ENCODE measurements around the gene NMT1. TPM values are rescaled to one million over a fixed set of nuclear protein-coding genes. Genes with fewer than 3 reads are reported as not detected.
A peak's percentile ranks its signal among the peaks of the same experiment; 100 is the strongest.

NMT1 gene
- polyA plus RNA-seq, 1 of the 3 experiments (the other 2 are of a cell fraction): 30.1 TPM

DNA sequence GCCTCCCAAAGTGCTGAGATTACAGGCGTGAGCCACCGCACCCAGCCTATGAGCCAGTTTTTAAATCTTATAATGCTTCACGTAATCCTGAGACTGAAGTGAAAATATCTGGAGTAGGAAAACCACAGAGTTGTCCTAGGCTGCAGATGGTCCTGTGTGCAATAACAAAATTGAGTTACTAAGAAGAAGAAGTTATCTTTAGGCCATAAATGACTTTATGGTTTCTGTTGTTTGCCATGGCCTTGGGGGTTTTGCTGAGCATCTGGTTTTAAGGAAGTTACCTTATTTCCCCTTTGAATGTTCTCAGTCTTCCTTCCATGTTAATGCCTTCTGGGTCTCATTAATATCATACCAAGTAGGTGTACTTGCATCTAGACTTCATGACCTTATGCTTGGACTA lies 16.5 kb downstream of the NMT1 start:
- H3K36me3 ChIP-seq (replicated peaks in 1 of 2; ENCODE audit: control insufficient read depth in 1 of 2, insufficient read depth in 2 of 2, low read length in 1 of 2): peaks cover 18 to 43% of the 10 kb centered on the region in 2 experiments
- peaks cover 3% of the 10 kb centered on the region for H3F3A ChIP-seq (replicated peaks; ENCODE audit: insufficient read depth)
- WGBS (ENCODE audit: low lambda C conversion rate): 100% methylated on average over 3 of the region's 3 CpGs
- H3K4me3 ChIP-seq (ENCODE audit: low read depth in 2 of 2, low read length in 1 of 2): no peak overlapping the region
- ChIA-PET CTCF (interaction anchor here (0.7 kb wide), 1 partner anchor 12 kb away, joined by 3 read pairs; no protein-coding TSS in a partner anchor), POLR2A (no interaction called here)
- no peaks in the 10 kb centered on the region for H3K27me3 ChIP-seq (ENCODE audit: insufficient read depth)
- no peak for DNase-seq
- H3K4me1 ChIP-seq (ENCODE audit: control insufficient read depth in 1 of 2, insufficient read depth in 2 of 2, low read depth in 1 of 2, low read length in 1 of 2): peaks cover 0 to 3% of the 10 kb centered on the region in 2 experiments; a peak in 2 of 4 replicates
- peaks cover 36% of the 10 kb centered on the region; the same call in 1 of the 2 replicates for H4K20me1 ChIP-seq (ENCODE audit: insufficient read depth)
- no peak overlapping the region for H3K9ac ChIP-seq
- TF ChIP-seq, protein P1, sequence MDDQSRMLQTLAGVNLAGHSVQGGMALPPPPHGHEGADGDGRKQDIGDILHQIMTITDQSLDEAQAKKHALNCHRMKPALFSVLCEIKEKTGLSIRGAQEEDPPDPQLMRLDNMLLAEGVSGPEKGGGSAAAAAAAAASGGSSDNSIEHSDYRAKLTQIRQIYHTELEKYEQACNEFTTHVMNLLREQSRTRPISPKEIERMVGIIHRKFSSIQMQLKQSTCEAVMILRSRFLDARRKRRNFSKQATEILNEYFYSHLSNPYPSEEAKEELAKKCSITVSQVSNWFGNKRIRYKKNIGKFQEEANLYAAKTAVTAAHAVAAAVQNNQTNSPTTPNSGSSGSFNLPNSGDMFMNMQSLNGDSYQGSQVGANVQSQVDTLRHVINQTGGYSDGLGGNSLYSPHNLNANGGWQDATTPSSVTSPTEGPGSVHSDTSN (IDR thresholded peaks at IDR 0.05): no peak
- TF ChIP-seq JUND (IDR thresholded peaks at IDR 0.05): no peak
- TF ChIP-seq, protein P2, sequence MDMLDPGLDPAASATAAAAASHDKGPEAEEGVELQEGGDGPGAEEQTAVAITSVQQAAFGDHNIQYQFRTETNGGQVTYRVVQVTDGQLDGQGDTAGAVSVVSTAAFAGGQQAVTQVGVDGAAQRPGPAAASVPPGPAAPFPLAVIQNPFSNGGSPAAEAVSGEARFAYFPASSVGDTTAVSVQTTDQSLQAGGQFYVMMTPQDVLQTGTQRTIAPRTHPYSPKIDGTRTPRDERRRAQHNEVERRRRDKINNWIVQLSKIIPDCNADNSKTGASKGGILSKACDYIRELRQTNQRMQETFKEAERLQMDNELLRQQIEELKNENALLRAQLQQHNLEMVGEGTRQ (IDR thresholded peaks at IDR 0.05; ENCODE audit: borderline replicate concordance, low read depth, low read length): no peak
- TF ChIP-seq ZBTB33 (IDR thresholded peaks at IDR 0.05; ENCODE audit: borderline replicate concordance, low read depth): no peak
- no peak for TF ChIP-seq IRF3 (IDR thresholded peaks at IDR 0.05; ENCODE audit: low read depth, low read length)
- TF ChIP-seq SMC3 (IDR thresholded peaks at IDR 0.05; ENCODE audit: low read depth, low read length): no peak
- TF ChIP-seq RAD21 (IDR thresholded peaks at IDR 0.05; ENCODE audit: low read length): no peak
- no peaks in the 10 kb centered on the region for H3K9me2 ChIP-seq
- H3K9me3 ChIP-seq: no peaks in the 10 kb centered on the region
- H2AFZ ChIP-seq (ENCODE audit: low read depth): no peak overlapping the region
- H3K4me2 ChIP-seq: no peak overlapping the region
- H3K79me2 ChIP-seq (ENCODE audit: insufficient read depth): peaks cover 91% of the 10 kb centered on the region
- H3K27ac ChIP-seq (ENCODE audit: low read depth in 2 of 2, low read length in 1 of 2): no peak overlapping the region; a peak in 1 of 4 replicates

DNA sequence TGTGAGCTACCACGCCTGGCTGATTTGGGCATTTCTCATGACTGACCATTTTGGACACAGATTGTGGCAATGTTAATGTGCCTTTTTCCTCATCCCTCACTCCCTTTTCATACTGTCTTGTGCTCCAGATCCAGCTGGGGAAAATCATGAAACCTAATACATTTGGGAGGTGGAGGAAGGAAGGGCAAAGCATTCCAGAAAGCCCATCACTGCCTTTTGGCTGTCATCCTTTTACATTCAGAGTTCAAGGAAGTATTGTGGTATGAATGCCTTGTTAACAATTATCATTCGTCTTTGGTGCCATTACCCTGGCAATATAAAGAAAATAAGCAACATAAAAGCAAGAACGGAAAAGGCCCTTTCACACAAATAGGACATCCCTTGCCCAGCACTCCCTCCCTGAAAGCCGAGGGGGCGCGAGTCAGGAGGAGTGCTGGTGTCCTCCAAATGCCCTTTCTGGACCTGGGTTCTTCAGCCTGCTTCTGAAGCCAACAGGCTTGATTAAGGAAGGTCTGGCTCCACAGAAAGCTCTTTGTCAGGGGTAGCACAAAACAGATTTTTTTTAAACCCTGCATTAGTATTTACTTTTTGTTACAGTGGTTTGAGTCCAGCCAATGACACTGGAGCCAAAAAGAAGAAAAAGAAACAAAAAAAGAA lies 20.1 kb downstream of the NMT1 start:
- WGBS (ENCODE audit: low lambda C conversion rate): 87% methylated on average over 6 of the region's 6 CpGs
- Histone ChIP-seq H3F3A (replicated peaks; ENCODE audit: insufficient read depth) (peaks cover 11% of the 10 kb centered on the region), H3K9me2 (no peaks in the 10 kb centered on the region), H3K4me2 (no peak overlapping the region), H3K27me3 (ENCODE audit: insufficient read depth) (no peaks in the 10 kb centered on the region), H3K9me3 (no peaks in the 10 kb centered on the region), H4K20me1 (ENCODE audit: insufficient read depth) (peaks cover 21% of the 10 kb centered on the region; the same call in 1 of the 2 replicates), H2AFZ (ENCODE audit: low read depth) (no peak overlapping the region), H3K27ac (ENCODE audit: low read depth in 2 of 2, low read length in 1 of 2) (peak overlapping the region; percentile 22 to 23; a peak in 3 of 4 replicates), H3K4me1 (ENCODE audit: control insufficient read depth in 1 of 2, insufficient read depth in 2 of 2, low read depth in 1 of 2, low read length in 1 of 2) (no peaks in the 10 kb centered on the region; a peak in 2 of 4 replicates), H3K36me3 (replicated peaks in 1 of 2; ENCODE audit: control insufficient read depth in 1 of 2, insufficient read depth in 2 of 2, low read length in 1 of 2) (peaks cover 33 to 56% of the 10 kb centered on the region in 2 experiments), H3K79me2 (ENCODE audit: insufficient read depth) (peaks cover 72% of the 10 kb centered on the region), H3K4me3 (ENCODE audit: low read depth in 2 of 2, low read length in 1 of 2) (no peak overlapping the region), H3K9ac (no peak overlapping the region)
- CTCF ChIA-PET: interaction anchor here (1.4 to 2.2 kb wide), 2 partner anchors 18 to 49 kb away, joined by 3 to 12 read pairs; no protein-coding TSS in a partner anchor
- no peak for DNase-seq
- POLR2A ChIA-PET: interaction anchor here (0.8 kb wide), 1 partner anchor 67 kb away, joined by 4 read pairs; the partner anchor contains the start of gene HEXIM1
- TF ChIP-seq FOXM1 (IDR thresholded peaks at IDR 0.05; ENCODE audit: low read depth) (no peak), RXRA (IDR thresholded peaks at IDR 0.05; ENCODE audit: borderline replicate concordance, low read depth) (no peak), IRF3 (IDR thresholded peaks at IDR 0.05; ENCODE audit: low read depth, low read length) (no peak), USF1 (IDR thresholded peaks at IDR 0.05; ENCODE audit: borderline replicate concordance, low read depth) (no peak), YY1 (IDR thresholded peaks at IDR 0.05; ENCODE audit: low read depth) (no peak), NFIC (IDR thresholded peaks at IDR 0.05; ENCODE audit: borderline replicate concordance) (no peak)
- TF ChIP-seq, protein P1 (IDR thresholded peaks at IDR 0.05): no peak
- TF ChIP-seq, protein P2 (IDR thresholded peaks at IDR 0.05; ENCODE audit: borderline replicate concordance, low read depth, low read length): no peak

Measured in SK-N-SH (cell line).